Endodermal cell (in vitro differentiated cells): ENCODE measurements around the gene PDE8A. TPM values are rescaled to one million over a fixed set of nuclear protein-coding genes. Genes with fewer than 3 reads are reported as not detected.

Source experiments
- DNase-seq: peaks from one replicate; pipeline ENCODE4 v3.0.0-alpha.2; 2017
- H3K27ac ChIP-seq: 2 replicates; pipeline ENCODE4 v1.5.1; 2013; ENCODE audit warnings: mild to moderate bottlenecking, low read depth, low read length, moderate library complexity
- H3K27me3 ChIP-seq: 2 replicates; pipeline ENCODE4 v1.6.1; 2013; ENCODE audit warnings: mild to moderate bottlenecking, low read length, moderate library complexity; ENCODE audit not compliant: insufficient read depth, control insufficient read depth, poor library complexity, severe bottlenecking
- H3K36me3 ChIP-seq: 2 replicates; pipeline ENCODE4 v1.7.0; 2013; ENCODE audit warnings: mild to moderate bottlenecking, low read length, moderate library complexity; ENCODE audit not compliant: control insufficient read depth, insufficient read depth
- H3K4me1 ChIP-seq: one replicate; pipeline ENCODE4 v1.7.0; 2013; ENCODE audit warnings: low read length; ENCODE audit not compliant: control insufficient read depth, insufficient read depth
- H3K4me3 ChIP-seq: 2 replicates; pipeline ENCODE4 v1.5.1; 2013; ENCODE audit warnings: mild to moderate bottlenecking, low read length, moderate library complexity
- H3K9ac ChIP-seq: 2 replicates; pipeline ENCODE4 v1.6.1; 2013; ENCODE audit warnings: mild to moderate bottlenecking, low read length, moderate library complexity; ENCODE audit not compliant: poor library complexity, severe bottlenecking; ENCODE audit errors: extremely low read depth
- H3K9me3 ChIP-seq: 2 replicates; pipeline ENCODE4 v1.6.1; 2013; ENCODE audit warnings: mild to moderate bottlenecking, low read length, moderate library complexity; ENCODE audit not compliant: control insufficient read depth
- H3K27ac Mint-ChIP-seq: 2 replicates; pipeline ENCODE4 v1.8.0; 2020; ENCODE audit warnings: mixed read lengths
- H3K27me3 Mint-ChIP-seq: 2 replicates; pipeline ENCODE4 v1.8.0; 2021; ENCODE audit warnings: mild to moderate bottlenecking, mixed read lengths; ENCODE audit not compliant: insufficient read depth
- H3K36me3 Mint-ChIP-seq: 2 replicates; pipeline ENCODE4 v1.8.0; 2020; ENCODE audit warnings: low read depth, mixed read lengths
- H3K4me1 Mint-ChIP-seq: 2 replicates; pipeline ENCODE4 v1.8.0; 2020; ENCODE audit warnings: mixed read lengths
- H3K4me3 Mint-ChIP-seq: 2 replicates; pipeline ENCODE4 v1.8.0; 2020; ENCODE audit warnings: mild to moderate bottlenecking, moderate library complexity, mixed read lengths
- H3K9me3 Mint-ChIP-seq: 2 replicates; pipeline ENCODE4 v1.8.0; 2020; ENCODE audit warnings: mild to moderate bottlenecking, mixed read lengths
- WGBS, 2 experiments: methylation state at CpG; one replicate each; pipeline versions ENCODE4 v1.1.5 to v1.1.7; 2013; ENCODE audit warnings: missing lambda C conversion rate in 2 of 2, mixed read lengths in 1 of 2; ENCODE audit not compliant: insufficient coverage in 1 of 2, insufficient read length in 1 of 2; 5-methylcytosine and 5-hydroxymethylcytosine counted together
- total RNA-seq, 2 donors: library from RNA; stranded (reverse); fragmentation: NEBNext Ultra II Directional in 1 of 2; extraction: Animal tissue kit (Norgen Biotek cat#: 25700) in 1 of 2; gene quantifications; 2 replicates in 1 of 2; 3 replicates in 1 of 2; pipeline ENCODE4 v1.2.1, GENCODE V29; 2021
- TF ChIP-seq, protein P1 (sequence below): fragments of 200-600 bp; sonication (generic); conservative IDR thresholded peaks from 2 replicates; pipeline ENCODE4 v1.5.0; 2021; ENCODE audit warnings: antibody characterized with exemption, mild to moderate bottlenecking

PDE8A gene
- total RNA-seq, 2 donors from 2014 or later, result 14.8 to 15.2 TPM

DNA sequence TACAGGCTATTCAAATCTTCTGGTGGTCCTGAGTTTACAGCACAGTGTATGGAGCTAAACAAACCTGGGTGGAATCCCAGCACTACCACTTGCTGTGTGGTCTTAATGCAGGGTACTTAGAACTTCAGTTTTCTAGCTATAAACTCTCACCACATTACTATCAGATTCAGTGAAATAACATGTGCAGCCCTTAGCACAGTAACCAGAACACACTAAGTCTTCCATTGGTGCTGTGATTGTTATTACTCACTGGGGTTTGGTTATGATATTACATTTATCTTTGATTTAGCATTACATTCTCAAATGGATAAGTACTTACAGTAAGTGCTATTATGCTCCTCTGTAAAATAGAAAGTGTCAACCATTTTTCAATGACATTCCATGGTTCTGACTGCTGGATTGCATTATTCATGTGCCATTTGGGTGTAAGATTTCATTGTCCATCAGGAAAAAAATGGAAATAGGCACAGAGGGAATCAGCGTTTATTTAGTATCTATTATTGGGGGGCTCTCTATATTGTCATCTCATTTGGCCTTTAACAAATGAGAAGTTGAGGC is 81.9 kb downstream of the PDE8A start:
- Histone ChIP-seq H3K4me3 (no peak overlapping the region), H3K9ac (no peak overlapping the region), H3K27ac (no peak overlapping the region), H3K9me3 (peaks cover 13% of the 10 kb centered on the region), H3K27me3 (no peaks in the 10 kb centered on the region), H3K4me1 (no peaks in the 10 kb centered on the region), H3K36me3 (no peaks in the 10 kb centered on the region)
- 83 to 100% methylated on average over 1 of the region's 1 CpG for WGBS, 2 experiments
- H3K27me3 Mint-ChIP-seq, result no peaks in the 10 kb centered on the region
- no peaks in the 10 kb centered on the region for H3K4me1 Mint-ChIP-seq
- TF ChIP-seq, protein P1, sequence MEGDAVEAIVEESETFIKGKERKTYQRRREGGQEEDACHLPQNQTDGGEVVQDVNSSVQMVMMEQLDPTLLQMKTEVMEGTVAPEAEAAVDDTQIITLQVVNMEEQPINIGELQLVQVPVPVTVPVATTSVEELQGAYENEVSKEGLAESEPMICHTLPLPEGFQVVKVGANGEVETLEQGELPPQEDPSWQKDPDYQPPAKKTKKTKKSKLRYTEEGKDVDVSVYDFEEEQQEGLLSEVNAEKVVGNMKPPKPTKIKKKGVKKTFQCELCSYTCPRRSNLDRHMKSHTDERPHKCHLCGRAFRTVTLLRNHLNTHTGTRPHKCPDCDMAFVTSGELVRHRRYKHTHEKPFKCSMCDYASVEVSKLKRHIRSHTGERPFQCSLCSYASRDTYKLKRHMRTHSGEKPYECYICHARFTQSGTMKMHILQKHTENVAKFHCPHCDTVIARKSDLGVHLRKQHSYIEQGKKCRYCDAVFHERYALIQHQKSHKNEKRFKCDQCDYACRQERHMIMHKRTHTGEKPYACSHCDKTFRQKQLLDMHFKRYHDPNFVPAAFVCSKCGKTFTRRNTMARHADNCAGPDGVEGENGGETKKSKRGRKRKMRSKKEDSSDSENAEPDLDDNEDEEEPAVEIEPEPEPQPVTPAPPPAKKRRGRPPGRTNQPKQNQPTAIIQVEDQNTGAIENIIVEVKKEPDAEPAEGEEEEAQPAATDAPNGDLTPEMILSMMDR, result no peak
- peaks cover 21% of the 10 kb centered on the region for H3K9me3 Mint-ChIP-seq
- no peak for DNase-seq
- no peak overlapping the region for H3K27ac Mint-ChIP-seq
- H3K4me3 Mint-ChIP-seq, result no peak overlapping the region
- peaks cover 6% of the 10 kb centered on the region for H3K36me3 Mint-ChIP-seq

DNA sequence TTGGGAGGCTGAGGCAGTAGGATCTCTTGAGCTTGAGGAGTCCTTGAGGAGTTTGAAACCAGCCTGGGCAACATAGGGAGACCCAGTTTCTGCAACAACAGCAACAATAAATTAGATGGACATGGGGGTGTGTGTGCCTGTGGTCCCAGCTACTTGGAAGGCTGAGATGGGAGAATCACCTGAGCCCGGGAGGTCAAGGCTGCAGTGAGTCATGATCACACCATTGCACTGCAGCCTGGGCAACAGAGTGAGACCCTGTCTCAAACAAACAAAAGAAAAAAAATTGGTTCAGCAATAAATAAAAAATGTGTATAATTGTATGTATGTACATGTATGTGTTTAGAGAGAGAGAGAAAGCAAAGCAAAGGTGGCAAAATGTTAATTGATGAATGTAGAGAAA is 83.1 kb downstream of the PDE8A start:
- 92 to 93% methylated on average over 1 of the region's 1 CpG for WGBS, 2 experiments
- Histone ChIP-seq H3K4me3 (no peak overlapping the region), H3K9me3 (peaks cover 10% of the 10 kb centered on the region), H3K27me3 (no peaks in the 10 kb centered on the region), H3K4me1 (no peaks in the 10 kb centered on the region), H3K27ac (no peak overlapping the region), H3K9ac (no peak overlapping the region), H3K36me3 (no peaks in the 10 kb centered on the region)
- Mint-ChIP-seq H3K4me3 (no peak overlapping the region), H3K27ac (no peak overlapping the region), H3K36me3 (peaks cover 6% of the 10 kb centered on the region), H3K4me1 (no peaks in the 10 kb centered on the region), H3K9me3 (peaks cover 11% of the 10 kb centered on the region), H3K27me3 (no peaks in the 10 kb centered on the region)
- DNase-seq, result no peak
- TF ChIP-seq, protein P1, result no peak

DNA sequence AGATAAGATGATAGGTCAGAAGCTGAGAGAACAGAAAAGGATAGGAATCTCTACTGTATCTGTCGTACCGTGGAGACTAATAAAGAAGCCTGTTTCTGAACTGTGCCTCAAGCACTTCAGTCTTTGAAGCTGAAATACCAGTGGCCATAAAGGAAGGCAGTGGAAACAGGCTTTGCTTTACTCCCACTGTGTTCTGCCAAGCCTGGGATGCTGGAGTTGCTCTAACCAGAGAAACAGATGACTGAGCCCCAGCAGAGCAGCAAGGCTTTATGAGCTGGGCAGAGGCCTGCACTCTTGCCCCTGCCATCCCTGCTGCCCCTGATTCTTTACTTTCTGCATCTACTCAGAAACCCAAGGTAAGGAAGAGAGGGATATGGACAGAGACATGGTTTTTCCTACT is 89.4 kb downstream of the PDE8A start:
- Histone ChIP-seq H3K4me3 (no peak overlapping the region), H3K27ac (no peak overlapping the region), H3K4me1 (peaks cover 9% of the 10 kb centered on the region), H3K27me3 (no peaks in the 10 kb centered on the region), H3K36me3 (no peaks in the 10 kb centered on the region), H3K9me3 (no peaks in the 10 kb centered on the region), H3K9ac (no peak overlapping the region)
- TF ChIP-seq, protein P1, result no peak
- DNase-seq, result no peak
- H3K9me3 Mint-ChIP-seq, result no peaks in the 10 kb centered on the region
- peaks cover 5% of the 10 kb centered on the region for H3K36me3 Mint-ChIP-seq
- H3K4me1 Mint-ChIP-seq, result peaks cover 17% of the 10 kb centered on the region
- 97% methylated on average over 2 of the region's 2 CpGs for whole genome bisulfite sequencing, 2 experiments
- no peak overlapping the region for H3K27ac Mint-ChIP-seq
- no peaks in the 10 kb centered on the region for H3K27me3 Mint-ChIP-seq
- H3K4me3 Mint-ChIP-seq, result no peak overlapping the region
